HepG2 (cell line): Measurements from ENCODE around the gene TMEM200A. TPM values are rescaled to one million over a fixed set of nuclear protein-coding genes. Genes with fewer than 3 reads are reported as not detected.
A peak's percentile ranks its signal among the peaks of the same experiment; 100 is the strongest.

ENCODE experiments used
- ATAC-seq: fragments of 200-7000 bp; cut with Tn5 transposase; 3 replicates; pipeline ENCODE4 v1.9.1; 2020; ENCODE audit warnings: mild to moderate bottlenecking, moderate library complexity
- BruUV-seq: library from RNA; stranded (reverse); fragments of 400-500 nt; replicated peaks from 2 replicates; lab custom pipeline; 2021; lab: Mats Ljungman, UMichigan
- CTCF ChIA-PET: fragments of 300-600 bp; formaldehyde crosslinking; extraction: SDS; loops from one replicate; lab custom pipeline; 2021; ENCODE audit warnings: low total read pairs, inconsistent platforms, low intra/inter-chr PET ratio; lab: Yijun Ruan, JAX
- POLR2A ChIA-PET: fragments of 350-600 bp; sonication (Branson Sonifier 250); formaldehyde crosslinking; loops from one replicate; lab custom pipeline; 2020; ENCODE audit warnings: antibody characterized with exemption, inconsistent platforms; lab: Yijun Ruan, JAX
- DNase-seq: peaks from one replicate; pipeline ENCODE4 v3.0.0-alpha.2; 2015; ENCODE audit warnings: low spot score
- FAIRE-seq: peaks from 3 replicates; lab custom pipeline; 2011; peaks lifted over from hg19 to GRCh38; lab: Jason Lieb, UNC
- H2AFZ ChIP-seq: one replicate; pipeline ENCODE4 v1.6.1; 2011; ENCODE audit warnings: low read length, inconsistent platforms
- H3K27ac ChIP-seq: fragments of 300-600 bp; 3 replicates; pipeline ENCODE4 v1.8.0; 2011; ENCODE audit warnings: mixed run types, mild to moderate bottlenecking, mixed read lengths, low read length, inconsistent platforms; ENCODE audit not compliant: insufficient read depth; ENCODE audit errors: extremely low read length
- H3K27me3 ChIP-seq, 2 experiments: fragments of 200-600 bp in 1 of 2; 2 replicates in 1 of 2; 3 replicates in 1 of 2; pipeline versions ENCODE4 v1.6.0 to v1.8.0; 2011; ENCODE audit warnings: low read length in 2 of 2, mild to moderate bottlenecking in 2 of 2, moderate library complexity in 2 of 2, inconsistent platforms in 1 of 2; ENCODE audit not compliant: insufficient read depth in 2 of 2, control insufficient read depth in 1 of 2
- H3K36me3 ChIP-seq, 2 experiments: fragments of 200-600 bp in 1 of 2; replicated peaks in 1 of 2; 2 replicates in 1 of 2; 3 replicates in 1 of 2; pipeline versions ENCODE4 v1.5.1 to v1.8.0; 2011; ENCODE audit warnings: low read length in 2 of 2, inconsistent platforms in 1 of 2; ENCODE audit not compliant: insufficient read depth in 2 of 2, control insufficient read depth in 1 of 2
- H3K4me1 ChIP-seq: 2 replicates; pipeline ENCODE4 v1.5.1; 2012; ENCODE audit warnings: low read length, inconsistent platforms; ENCODE audit not compliant: insufficient read depth
- H3K4me2 ChIP-seq: 2 replicates; pipeline ENCODE4 v1.6.0; 2011; ENCODE audit warnings: low read depth, low read length, inconsistent platforms
- H3K4me3 ChIP-seq, 3 experiments: fragments of 200-600 bp in 1 of 3; sonication (generic), shearing (Covaris generic) in 1 of 3; replicated peaks in 1 of 3; 2 replicates each; pipeline ENCODE4 v1.5.1; 2011 to 2016; ENCODE audit warnings: low read length in 3 of 3, inconsistent platforms in 2 of 3, low read depth in 2 of 3, mild to moderate bottlenecking in 2 of 3, control low read depth in 1 of 3, mixed read lengths in 1 of 3; ENCODE audit not compliant: insufficient read depth in 1 of 3
- H3K79me2 ChIP-seq: one replicate; pipeline ENCODE4 v1.6.1; 2011; ENCODE audit warnings: low read length, inconsistent platforms; ENCODE audit not compliant: insufficient read depth
- H3K9ac ChIP-seq: 2 replicates; pipeline ENCODE4 v1.6.0; 2011; ENCODE audit warnings: mild to moderate bottlenecking, low read depth, low read length, inconsistent platforms; ENCODE audit not compliant: insufficient read depth
- H3K9me3 ChIP-seq: 2 replicates; pipeline ENCODE4 v1.5.1; 2012; ENCODE audit warnings: mild to moderate bottlenecking, low read length
- H4K20me1 ChIP-seq: 2 replicates; pipeline ENCODE4 v1.6.0; 2011; ENCODE audit warnings: inconsistent platforms, mild to moderate bottlenecking, low read length, moderate library complexity; ENCODE audit not compliant: insufficient read depth
- CREB3 ChIP-seq: sonication (generic); formaldehyde crosslinking; IDR thresholded peaks from 2 replicates; pipeline ENCODE4 v1.5.0; 2020; ENCODE audit warnings: missing genetic modification reagents
- KLF9 ChIP-seq: IDR thresholded peaks from 2 replicates; pipeline ENCODE4 v1.6.1; 2016; ENCODE audit warnings: low read depth
- MAFF ChIP-seq: IDR thresholded peaks from 2 replicates; pipeline ENCODE4 v1.6.1; 2011; ENCODE audit warnings: low read depth, low read length, improper control_type of control experiment
- MAFK ChIP-seq, 2 experiments: IDR thresholded peaks in 1 of 2; conservative IDR thresholded peaks in 1 of 2; 2 replicates each; pipeline ENCODE4 v1.6.1; 2011; ENCODE audit warnings: improper control_type of control experiment in 2 of 2, low read length in 2 of 2
- NPAS2 ChIP-seq: sonication (generic); formaldehyde crosslinking; IDR thresholded peaks from 2 replicates; pipeline ENCODE4 v1.8.0; 2022; ENCODE audit warnings: mild to moderate bottlenecking, missing genetic modification reagents, borderline replicate concordance
- TEAD3 ChIP-seq: optimal IDR thresholded peaks from 2 replicates; pipeline ENCODE3; 2016; ENCODE audit warnings: borderline replicate concordance
- U2AF2 ChIP-seq: fragments of 200-400 bp; formaldehyde crosslinking; IDR thresholded peaks from 2 replicates; pipeline ENCODE4 v1.6.1; 2017; ENCODE audit warnings: low read depth, mild to moderate bottlenecking, low read length
- ZFP1 ChIP-seq: IDR thresholded peaks from 2 replicates; pipeline ENCODE4 v1.6.1; 2016
- ZMAT3 ChIP-seq: sonication (generic); formaldehyde crosslinking; conservative IDR thresholded peaks from 2 replicates; pipeline ENCODE4 v1.7.0; 2021; ENCODE audit warnings: missing genetic modification reagents
- ZNF367 ChIP-seq: sonication (generic); formaldehyde crosslinking; IDR thresholded peaks from 2 replicates; pipeline ENCODE4 v1.4.0; 2020; ENCODE audit warnings: missing genetic modification reagents, borderline replicate concordance
- ZNF501 ChIP-seq: sonication (generic); formaldehyde crosslinking; IDR thresholded peaks from 2 replicates; pipeline ENCODE4 v1.5.1; 2020; ENCODE audit warnings: mild to moderate bottlenecking, moderate library complexity, missing genetic modification reagents
- ZNF749 ChIP-seq: sonication (generic); formaldehyde crosslinking; IDR thresholded peaks from 2 replicates; pipeline ENCODE4 v1.8.0; 2022; ENCODE audit warnings: mild to moderate bottlenecking, missing genetic modification reagents, moderate library complexity, borderline replicate concordance
- ZSCAN9 ChIP-seq: IDR thresholded peaks from 2 replicates; pipeline ENCODE4 v1.6.1; 2016; ENCODE audit warnings: borderline replicate concordance
- WGBS: methylation state at CpG from one replicate; pipeline ENCODE4 v1.1.6; 2017; ENCODE audit warnings: low lambda C conversion rate; 5-methylcytosine and 5-hydroxymethylcytosine counted together
- in situ Hi-C: cut with HindIII; loops from 2 replicates; pipeline ENCODE4 v1.10.0; 2017; ENCODE audit warnings: low pct_unique_long_range_greater_than_20kb; ENCODE audit not compliant: extremely low pct_ligation_motif_present
- intact Hi-C: fragments of 100-400 bp; cut with micrococcal nuclease; formaldehyde crosslinking; loops from one replicate; pipeline ENCODE4 v1.10.0; 2022; ENCODE audit not compliant: unreplicated experiment
- polyA plus RNA-seq, 8 experiments: library from polyadenylated mRNA; depleted of rRNA in 3 of 8; stranded (reverse) in 7 of 8; unstranded in 1 of 8; fragments of >200 nt; fragmentation: Illumina TruSeq in 4 of 8; extraction: Trizol in 4 of 8; gene quantifications; 2 replicates each; pipeline versions ENCODE4 v1.2.1 to v1.2.3, GENCODE V29; 2011 to 2016; ENCODE audit warnings: low read depth in 4 of 8, missing spikeins in 1 of 8, mixed read lengths in 1 of 8; ENCODE audit not compliant: insufficient read depth in 1 of 8
- total RNA-seq, 5 experiments: library from RNA; depleted of rRNA; stranded (reverse); fragments of >200 nt; fragmentation: Illumina TruSeq; extraction: Trizol; gene quantifications; 2 replicates each; pipeline ENCODE4 v1.2.3, GENCODE V29; 2016; ENCODE audit warnings: low read depth in 1 of 5
- TF ChIP-seq, protein P1 (sequence below): fragments of 450-650 bp; IDR thresholded peaks from 2 replicates; pipeline ENCODE4 v1.6.1; 2017; ENCODE audit warnings: mild to moderate bottlenecking

The TMEM200A gene
- total and polyA plus RNA-seq, 2 of the 13 experiments (the other 11 are each of a cell fraction or from before 2014, with no cell fraction given) = 0.34 TPM; not detected in 1

DNA sequence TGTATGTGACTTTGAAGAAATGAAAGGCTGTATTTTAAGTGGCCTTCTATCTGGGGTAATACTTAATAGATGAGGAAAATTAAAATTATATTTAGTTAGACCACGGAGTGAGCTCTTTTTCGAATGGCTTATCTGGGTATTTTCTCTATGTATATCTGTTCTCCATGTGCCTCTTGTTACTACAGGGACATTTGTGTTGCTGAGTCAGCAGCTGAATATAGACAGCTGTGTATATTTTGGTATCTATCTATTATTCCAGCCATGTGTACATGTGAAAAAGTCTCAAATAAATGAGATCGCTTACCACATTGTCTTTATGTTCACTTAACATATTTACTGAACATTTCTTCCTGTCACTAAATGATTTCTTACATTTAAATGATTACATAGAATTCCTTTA lies 57.2 kb downstream of the TMEM200A start:
- no peak overlapping the region for H3K4me2 ChIP-seq
- H3K9ac ChIP-seq = no peak overlapping the region
- CTCF ChIA-PET = no interaction called here
- POLR2A ChIA-PET = no interaction called here
- WGBS = 32% methylated on average over 3 of the region's 3 CpGs
- H3K36me3 ChIP-seq = no peaks in the 10 kb centered on the region
- TF ChIP-seq KLF9 (CRISPR knock-in tag) = no peak
- peak; percentile 89 to 91 for TF ChIP-seq MAFK (conservative IDR thresholded peaks at IDR 0.05 in 1 of 2, IDR thresholded peaks at IDR 0.05 in 1 of 2; ENCODE audit: low read length in 2 of 2)
- no peak for TF ChIP-seq ZFP1 (CRISPR knock-in tag)
- TF ChIP-seq ZSCAN9 (CRISPR knock-in tag) = no peak
- no peak for TF ChIP-seq ZNF749 (CRISPR knock-in tag)
- TF ChIP-seq ZMAT3 (CRISPR knock-in tag) = no peak
- TF ChIP-seq U2AF2 = no peak
- TF ChIP-seq MAFF = peak; percentile 88
- TF ChIP-seq NPAS2 (CRISPR knock-in tag) = no peak
- no peak for TF ChIP-seq CREB3 (CRISPR knock-in tag)
- no peak for TF ChIP-seq ZNF367 (CRISPR knock-in tag)
- TF ChIP-seq, protein P1, sequence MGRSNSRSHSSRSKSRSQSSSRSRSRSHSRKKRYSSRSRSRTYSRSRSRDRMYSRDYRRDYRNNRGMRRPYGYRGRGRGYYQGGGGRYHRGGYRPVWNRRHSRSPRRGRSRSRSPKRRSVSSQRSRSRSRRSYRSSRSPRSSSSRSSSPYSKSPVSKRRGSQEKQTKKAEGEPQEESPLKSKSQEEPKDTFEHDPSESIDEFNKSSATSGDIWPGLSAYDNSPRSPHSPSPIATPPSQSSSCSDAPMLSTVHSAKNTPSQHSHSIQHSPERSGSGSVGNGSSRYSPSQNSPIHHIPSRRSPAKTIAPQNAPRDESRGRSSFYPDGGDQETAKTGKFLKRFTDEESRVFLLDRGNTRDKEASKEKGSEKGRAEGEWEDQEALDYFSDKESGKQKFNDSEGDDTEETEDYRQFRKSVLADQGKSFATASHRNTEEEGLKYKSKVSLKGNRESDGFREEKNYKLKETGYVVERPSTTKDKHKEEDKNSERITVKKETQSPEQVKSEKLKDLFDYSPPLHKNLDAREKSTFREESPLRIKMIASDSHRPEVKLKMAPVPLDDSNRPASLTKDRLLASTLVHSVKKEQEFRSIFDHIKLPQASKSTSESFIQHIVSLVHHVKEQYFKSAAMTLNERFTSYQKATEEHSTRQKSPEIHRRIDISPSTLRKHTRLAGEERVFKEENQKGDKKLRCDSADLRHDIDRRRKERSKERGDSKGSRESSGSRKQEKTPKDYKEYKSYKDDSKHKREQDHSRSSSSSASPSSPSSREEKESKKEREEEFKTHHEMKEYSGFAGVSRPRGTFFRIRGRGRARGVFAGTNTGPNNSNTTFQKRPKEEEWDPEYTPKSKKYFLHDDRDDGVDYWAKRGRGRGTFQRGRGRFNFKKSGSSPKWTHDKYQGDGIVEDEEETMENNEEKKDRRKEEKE = no peak
- no peak for TF ChIP-seq TEAD3
- no peak for TF ChIP-seq ZNF501 (CRISPR knock-in tag)
- TF ChIP-seq, all 625 proteins: peak for 2
- intact Hi-C loops = no loop called here
- FAIRE-seq (no peak), DNase-seq (no peak), ATAC-seq (no peak)
- Histone ChIP-seq H3K27ac (no peak overlapping the region), H3K79me2 (no peaks in the 10 kb centered on the region), H4K20me1 (no peaks in the 10 kb centered on the region), H3K9me3 (no peaks in the 10 kb centered on the region), H3K4me3 (no peak overlapping the region), H2AFZ (no peak overlapping the region), H3K27me3 (no peaks in the 10 kb centered on the region), H3K4me1 (no peaks in the 10 kb centered on the region)
- no TSS peak for BruUV-seq
- in situ Hi-C loops = no loop called here
